Measurements from ENCODE around the gene UGT1A8. TPM values are rescaled to one million over a fixed set of nuclear protein-coding genes. Genes with fewer than 3 reads are reported as not detected.

The UGT1A8 gene
- total and polyA plus RNA-seq, 2 of the 4 experiments (the other 2 are of a cell fraction): not detected

DNA sequence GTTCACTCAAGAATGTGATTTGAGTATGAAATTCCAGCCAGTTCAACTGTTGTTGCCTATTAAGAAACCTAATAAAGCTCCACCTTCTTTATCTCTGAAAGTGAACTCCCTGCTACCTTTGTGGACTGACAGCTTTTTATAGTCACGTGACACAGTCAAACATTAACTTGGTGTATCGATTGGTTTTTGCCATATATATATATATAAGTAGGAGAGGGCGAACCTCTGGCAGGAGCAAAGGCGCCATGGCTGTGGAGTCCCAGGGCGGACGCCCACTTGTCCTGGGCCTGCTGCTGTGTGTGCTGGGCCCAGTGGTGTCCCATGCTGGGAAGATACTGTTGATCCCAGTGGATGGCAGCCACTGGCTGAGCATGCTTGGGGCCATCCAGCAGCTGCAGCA lies 142.6 kb downstream of the UGT1A8 start, which contains the start of gene UGT1A1:
UGT1A1 (plus strand) TSS at position 228 of the 400 bp plus-strand sequence; CDS start at position 246, 18 bp downstream.
- H3K4me1 ChIP-seq (ENCODE audit: control insufficient read depth, insufficient read depth, low read length): peaks cover 16% of the 10 kb centered on the region
- no TSS peak for BruUV-seq (replicated peaks)
- H2BK20ac ChIP-seq (ENCODE audit: low read depth, low read length): peak within 1 kb of the TSS; percentile 68; the same call in 1 of the 2 replicates
- H4K91ac ChIP-seq (ENCODE audit: insufficient read depth, low read depth, low read length): peak within 1 kb of the TSS; percentile 35
- no peak within 1 kb of the TSS for H2AK9ac ChIP-seq (replicated peaks; ENCODE audit: low read depth, low read length, poor library complexity)
- H3K4me2 ChIP-seq (ENCODE audit: low read depth, low read length): no peak within 1 kb of the TSS
- peak within 1 kb of the TSS; percentile 20; the same call in 1 of the 2 replicates for H3K4ac ChIP-seq (ENCODE audit: low read depth, low read length)
- in situ Hi-C loops (cut with MboI; ENCODE audit: low sequenced_read_pairs): no loop called here
- H3K23ac ChIP-seq (ENCODE audit: low read depth, low read length): no peak within 1 kb of the TSS
- H2AFZ ChIP-seq (replicated peaks; ENCODE audit: low read length, poor library complexity): peak within 1 kb of the TSS; percentile 62
- H3K9me1 ChIP-seq (ENCODE audit: insufficient read depth, low read length): 0 out of 2 replicates have a peak, but pooled peaks cover 5% of the 10 kb centered on the region
- peak within 1 kb of the TSS; percentile 19; the same call in 1 of the 2 replicates for H3K18ac ChIP-seq (ENCODE audit: low read depth, low read length)
- no peak for TF ChIP-seq RCOR1 (IDR thresholded peaks at IDR 0.05; ENCODE audit: insufficient replicate concordance, low read length)
- no peak for TF ChIP-seq POLR2A (IDR thresholded peaks at IDR 0.05; ENCODE audit: low read depth, low read length)
- TF ChIP-seq, protein P1, sequence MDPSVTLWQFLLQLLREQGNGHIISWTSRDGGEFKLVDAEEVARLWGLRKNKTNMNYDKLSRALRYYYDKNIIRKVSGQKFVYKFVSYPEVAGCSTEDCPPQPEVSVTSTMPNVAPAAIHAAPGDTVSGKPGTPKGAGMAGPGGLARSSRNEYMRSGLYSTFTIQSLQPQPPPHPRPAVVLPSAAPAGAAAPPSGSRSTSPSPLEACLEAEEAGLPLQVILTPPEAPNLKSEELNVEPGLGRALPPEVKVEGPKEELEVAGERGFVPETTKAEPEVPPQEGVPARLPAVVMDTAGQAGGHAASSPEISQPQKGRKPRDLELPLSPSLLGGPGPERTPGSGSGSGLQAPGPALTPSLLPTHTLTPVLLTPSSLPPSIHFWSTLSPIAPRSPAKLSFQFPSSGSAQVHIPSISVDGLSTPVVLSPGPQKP (IDR thresholded peaks at IDR 0.05; ENCODE audit: borderline replicate concordance, low read depth, low read length): no peak
- TF ChIP-seq RAD21 (IDR thresholded peaks at IDR 0.05; ENCODE audit: low read length): no peak
- no peak for TF ChIP-seq MXI1 (IDR thresholded peaks at IDR 0.05; ENCODE audit: borderline replicate concordance, low read depth, low read length)
- TF ChIP-seq RFX5 (IDR thresholded peaks at IDR 0.05; ENCODE audit: low read depth, low read length): no peak
- TF ChIP-seq BHLHE40 (IDR thresholded peaks at IDR 0.05; ENCODE audit: low read depth, low read length): no peak
- TF ChIP-seq SMC3 (IDR thresholded peaks at IDR 0.05; ENCODE audit: low read depth, low read length): no peak
- no peak for TF ChIP-seq CHD1 (IDR thresholded peaks at IDR 0.05; ENCODE audit: low read depth, low read length)
- no peak for TF ChIP-seq FOS (IDR thresholded peaks at IDR 0.05; ENCODE audit: low read depth, low read length)
- no peak for TF ChIP-seq CEBPB (IDR thresholded peaks at IDR 0.05; ENCODE audit: low read depth, low read length)
- TF ChIP-seq MAFK (IDR thresholded peaks at IDR 0.05; ENCODE audit: low read depth, low read length): no peak
- TF ChIP-seq, protein P2, sequence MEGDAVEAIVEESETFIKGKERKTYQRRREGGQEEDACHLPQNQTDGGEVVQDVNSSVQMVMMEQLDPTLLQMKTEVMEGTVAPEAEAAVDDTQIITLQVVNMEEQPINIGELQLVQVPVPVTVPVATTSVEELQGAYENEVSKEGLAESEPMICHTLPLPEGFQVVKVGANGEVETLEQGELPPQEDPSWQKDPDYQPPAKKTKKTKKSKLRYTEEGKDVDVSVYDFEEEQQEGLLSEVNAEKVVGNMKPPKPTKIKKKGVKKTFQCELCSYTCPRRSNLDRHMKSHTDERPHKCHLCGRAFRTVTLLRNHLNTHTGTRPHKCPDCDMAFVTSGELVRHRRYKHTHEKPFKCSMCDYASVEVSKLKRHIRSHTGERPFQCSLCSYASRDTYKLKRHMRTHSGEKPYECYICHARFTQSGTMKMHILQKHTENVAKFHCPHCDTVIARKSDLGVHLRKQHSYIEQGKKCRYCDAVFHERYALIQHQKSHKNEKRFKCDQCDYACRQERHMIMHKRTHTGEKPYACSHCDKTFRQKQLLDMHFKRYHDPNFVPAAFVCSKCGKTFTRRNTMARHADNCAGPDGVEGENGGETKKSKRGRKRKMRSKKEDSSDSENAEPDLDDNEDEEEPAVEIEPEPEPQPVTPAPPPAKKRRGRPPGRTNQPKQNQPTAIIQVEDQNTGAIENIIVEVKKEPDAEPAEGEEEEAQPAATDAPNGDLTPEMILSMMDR (conservative IDR thresholded peaks at IDR 0.05; ENCODE audit: low read depth, low read length): no peak
- TF ChIP-seq MAZ (IDR thresholded peaks at IDR 0.05; ENCODE audit: borderline replicate concordance, low read depth, low read length): no peak
- TF ChIP-seq, protein P3, sequence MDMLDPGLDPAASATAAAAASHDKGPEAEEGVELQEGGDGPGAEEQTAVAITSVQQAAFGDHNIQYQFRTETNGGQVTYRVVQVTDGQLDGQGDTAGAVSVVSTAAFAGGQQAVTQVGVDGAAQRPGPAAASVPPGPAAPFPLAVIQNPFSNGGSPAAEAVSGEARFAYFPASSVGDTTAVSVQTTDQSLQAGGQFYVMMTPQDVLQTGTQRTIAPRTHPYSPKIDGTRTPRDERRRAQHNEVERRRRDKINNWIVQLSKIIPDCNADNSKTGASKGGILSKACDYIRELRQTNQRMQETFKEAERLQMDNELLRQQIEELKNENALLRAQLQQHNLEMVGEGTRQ (IDR thresholded peaks at IDR 0.05; ENCODE audit: low read depth, low read length): no peak; the same call in 1 of the 2 replicates
- no peak for TF ChIP-seq NFE2L2 (IDR thresholded peaks at IDR 0.05; ENCODE audit: low read depth, low read length)
- no peaks in the 10 kb centered on the region for H3K36me3 ChIP-seq (ENCODE audit: control insufficient read depth, insufficient read depth, low read length)
- no peak within 1 kb of the TSS for H3K14ac ChIP-seq (replicated peaks; ENCODE audit: low read depth, low read length)
- no peak within 1 kb of the TSS for H3K9ac ChIP-seq (ENCODE audit: low read depth, low read length)
- intact Hi-C loops (cut with micrococcal nuclease): no loop called here
- WGBS, 2 experiments (ENCODE audit: extremely low coverage in 2 of 2, insufficient read length in 1 of 2): no CpG with 5 or more reads among the region's 6 CpGs
- peak within 1 kb of the TSS; percentile 65 for H2BK120ac ChIP-seq (ENCODE audit: low read depth, low read length)
- H3K56ac ChIP-seq (ENCODE audit: extremely low read depth, insufficient read depth, low read length): no peak within 1 kb of the TSS
- H2BK5ac ChIP-seq (ENCODE audit: low read depth, low read length, poor library complexity, severe bottlenecking): no peak within 1 kb of the TSS
- no peaks in the 10 kb centered on the region for H4K20me1 ChIP-seq (ENCODE audit: insufficient read depth, low read length)
- DNase-seq (no peak), ATAC-seq (ENCODE audit: low read depth) (no peak)
- no peaks in the 10 kb centered on the region for H3K9me3 ChIP-seq (ENCODE audit: control insufficient read depth, insufficient read depth, low read length)
- 0 out of 4 replicates have a peak within 1 kb of the TSS, but pooled peaks of 1 of the 2 experiments have one; percentile 15 for H4K8ac ChIP-seq (ENCODE audit: low read depth in 2 of 2, low read length in 2 of 2)
- H2BK15ac ChIP-seq (ENCODE audit: low read depth, low read length): no peak within 1 kb of the TSS; the same call in 2 of the 3 replicates
- ChIA-PET CTCF (no interaction called here), POLR2A (ENCODE audit: unreplicated experiment) (no interaction called here)
- H3K4me3 ChIP-seq (ENCODE audit: insufficient read depth, low read depth, low read length): no peak within 1 kb of the TSS
- H3K27ac ChIP-seq (ENCODE audit: insufficient read depth, low read length): no peak within 1 kb of the TSS
- H4K5ac ChIP-seq (ENCODE audit: low read depth, low read length): no peak within 1 kb of the TSS
- dilution Hi-C loops (cut with HindIII; ENCODE audit: low sequenced_read_pairs, unreplicated experiment): no loop called here
- H2AK5ac ChIP-seq (ENCODE audit: low read depth, low read length): peak within 1 kb of the TSS; percentile 49; the same call in 1 of the 2 replicates
- no peaks in the 10 kb centered on the region for H3K27me3 ChIP-seq (ENCODE audit: control insufficient read depth, insufficient read depth, low read length)
- H3K79me1 ChIP-seq (ENCODE audit: low read depth in 1 of 2, low read length in 2 of 2): no peaks in the 10 kb centered on the region

All from IMR-90 (cell line).